HG02870 (cell line): ENCODE data around the gene KAT2B.

Source experiments
- ATAC-seq: cut with Tn5 transposase; IDR thresholded peaks from one replicate; pipeline ENCODE4 v1.9.1; 2021; ENCODE audit warnings: mild to moderate bottlenecking, moderate library complexity; ENCODE audit not compliant: unreplicated experiment

Gene KAT2B

DNA sequence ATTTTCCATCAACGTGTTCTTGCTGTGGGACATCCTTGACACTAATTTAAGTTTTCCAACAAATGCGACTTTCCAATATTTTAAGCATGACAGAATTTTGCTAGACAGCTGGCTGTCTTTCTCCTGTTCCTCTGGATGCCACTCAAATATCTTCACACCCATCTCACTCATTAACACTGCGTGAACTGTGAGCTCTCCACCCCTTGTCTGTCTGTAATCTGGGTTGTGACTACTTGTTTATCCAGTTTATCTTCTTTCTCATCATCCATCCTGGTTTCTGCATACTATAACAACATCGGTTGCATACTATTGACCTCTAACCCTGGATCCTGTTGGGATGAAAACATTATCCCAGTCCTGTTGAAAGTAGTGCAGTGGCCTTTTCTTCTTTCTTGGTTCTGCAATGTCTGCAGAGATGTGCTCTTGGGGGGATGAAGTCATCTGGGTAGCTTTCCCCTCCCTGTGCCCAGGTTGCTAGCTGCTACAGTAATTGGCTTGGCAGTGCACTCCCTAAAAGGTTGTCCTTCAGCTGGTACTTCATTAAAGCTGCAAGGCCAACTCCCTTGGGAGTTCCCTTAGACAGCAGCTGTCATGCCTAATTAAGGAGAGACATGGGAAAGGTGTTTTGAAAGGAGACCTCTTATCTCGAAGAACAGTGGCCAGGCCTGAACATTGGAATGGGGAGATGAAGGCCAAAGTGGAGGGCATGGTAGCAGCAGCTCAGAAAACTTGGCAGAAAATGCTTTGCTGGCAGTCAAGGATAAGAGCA is 24.7 kb downstream of the KAT2B start:
- ATAC-seq: no peak

GRCh38 chr3:20066079-20066478 is 25.8 kb downstream of the KAT2B start:
- no peak for ATAC-seq

GRCh38 chr3:20066850-20067617 is 26.8 kb downstream of the KAT2B start:
- ATAC-seq: no peak

DNA sequence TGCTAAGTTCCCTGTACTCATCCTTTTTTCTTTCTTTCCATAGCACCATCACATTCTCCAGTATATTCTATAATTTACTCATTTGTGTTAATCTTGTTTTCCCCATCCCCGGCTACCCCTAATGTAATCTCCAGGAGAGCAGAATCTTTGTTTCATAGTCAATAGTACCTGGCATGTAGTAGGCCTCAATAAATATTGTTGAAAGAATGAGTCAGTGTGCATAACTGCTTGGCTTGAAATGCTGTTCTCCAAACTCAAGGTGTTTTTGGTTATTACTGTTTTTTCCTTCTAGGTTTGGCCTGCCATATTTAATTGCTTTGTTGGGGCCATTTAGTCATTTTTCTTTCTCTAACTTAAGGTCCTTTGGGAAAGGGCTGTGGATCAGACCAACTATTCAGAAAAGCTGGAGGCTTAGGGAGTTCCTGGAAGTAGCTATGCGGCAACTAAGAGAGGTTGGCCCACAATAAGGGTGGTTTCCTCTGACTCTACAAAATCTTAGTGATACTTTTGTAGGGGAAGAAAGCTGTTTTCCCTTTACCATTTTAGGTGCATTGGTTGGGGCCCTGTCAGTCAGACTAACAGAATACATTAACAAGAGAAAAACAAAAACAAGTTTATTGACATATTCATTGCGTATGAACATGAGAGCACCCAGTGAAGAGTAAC is 28.4 kb downstream of the KAT2B start:
- ATAC-seq: no peak

DNA sequence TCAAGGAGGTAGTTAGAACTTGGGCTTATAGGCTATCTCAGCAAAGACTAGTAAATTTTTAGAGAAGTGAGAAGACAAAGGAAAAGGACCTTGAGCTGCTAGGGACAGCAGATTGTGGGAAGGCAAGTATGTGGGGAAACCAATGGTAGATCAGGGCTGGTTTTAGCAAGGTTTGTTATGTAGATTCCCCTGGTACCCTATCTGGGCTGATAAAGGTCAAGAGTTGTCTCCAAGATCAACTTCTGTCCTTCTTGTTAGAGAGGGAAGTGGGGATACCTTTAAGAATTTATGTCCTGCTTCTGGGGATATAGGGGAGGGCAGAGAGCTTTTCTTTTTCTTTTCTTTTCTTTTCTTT is 28.9 kb downstream of the KAT2B start:
- no peak for ATAC-seq

- no peak for ATAC-seq
These were observed 30.9 kb downstream of the KAT2B start for GRCh38 chr3:20071175-20071574.

GRCh38 chr3:20072422-20072821 is 32.2 kb downstream of the KAT2B start:
- ATAC-seq: no peak

- no peak for ATAC-seq
These were observed 32.8 kb downstream of the KAT2B start for GRCh38 chr3:20073068-20073467.

DNA sequence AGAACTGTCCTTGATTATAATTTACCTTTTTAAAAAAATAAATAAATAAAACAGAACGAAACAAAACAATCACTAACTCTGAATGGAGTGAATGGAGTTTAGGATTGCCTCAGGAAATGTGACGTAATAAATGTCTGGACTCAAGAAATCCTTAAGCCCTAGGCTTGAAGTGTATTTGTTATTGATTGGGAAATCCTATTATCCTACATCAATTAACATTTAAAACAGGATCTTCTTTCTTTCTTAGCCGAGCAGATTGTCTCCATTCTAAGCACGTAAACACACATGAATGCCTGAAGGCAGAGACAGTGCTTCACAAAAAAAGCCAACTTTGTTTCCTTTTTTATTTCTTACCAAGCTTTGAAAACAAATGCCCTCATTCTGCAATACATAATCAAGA is 33.4 kb downstream of the KAT2B start:
- ATAC-seq: no peak

- no peak for ATAC-seq
These were observed 34.2 kb downstream of the KAT2B start for GRCh38 chr3:20074226-20075063.

DNA sequence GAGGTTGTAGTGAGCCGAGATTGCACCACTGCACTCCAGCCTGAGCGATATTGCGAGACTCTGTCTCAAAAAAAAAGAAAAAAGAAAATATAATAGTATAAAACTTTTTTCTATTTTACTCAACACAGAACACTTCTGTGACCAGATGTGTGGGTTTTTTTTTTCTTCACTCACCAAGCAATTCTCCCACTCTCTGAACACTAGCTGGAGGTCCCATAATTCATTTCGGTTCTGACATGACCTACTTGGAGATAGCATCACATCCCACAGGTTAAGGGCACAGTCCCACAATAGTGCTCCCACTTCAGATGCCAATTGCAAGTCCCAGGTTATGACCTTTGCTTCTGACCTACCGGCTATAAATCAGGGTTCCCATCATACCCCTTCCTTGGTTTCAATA is 35.0 kb downstream of the KAT2B start:
- no peak for ATAC-seq

DNA sequence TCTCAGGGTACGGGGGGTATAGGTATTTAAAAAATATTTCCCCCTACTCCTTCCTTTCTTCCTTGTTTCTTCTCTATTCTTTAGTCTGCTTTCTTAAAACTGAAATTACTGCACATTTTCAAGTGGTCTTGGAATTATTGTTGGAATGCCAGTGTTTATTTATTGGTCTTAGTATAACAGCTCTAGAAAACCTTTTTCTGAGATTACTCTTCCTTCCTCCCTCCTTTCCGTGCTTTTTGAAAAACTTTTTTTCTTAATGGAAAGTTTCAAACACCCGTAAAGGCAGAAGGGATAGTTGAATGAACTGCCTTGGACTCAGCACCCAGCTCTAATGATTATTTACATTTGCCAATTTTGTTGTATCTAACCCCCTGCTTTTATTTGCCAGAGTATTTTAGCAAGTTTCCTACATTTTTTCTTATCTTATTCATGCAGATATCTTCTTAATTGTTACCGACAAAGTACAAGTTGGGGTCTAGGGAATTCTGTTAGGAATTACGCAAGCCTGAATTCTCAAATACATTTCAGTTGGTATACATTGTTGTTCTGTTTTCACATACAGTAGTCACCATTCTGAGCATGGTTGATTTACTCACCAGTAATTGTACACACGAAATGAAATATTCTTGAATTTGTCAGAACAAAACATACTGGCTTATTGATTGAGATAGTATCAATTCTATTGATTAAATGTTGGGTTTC is 36.2 kb downstream of the KAT2B start:
- ATAC-seq: no peak

GRCh38 chr3:20077068-20077467 is 36.8 kb downstream of the KAT2B start:
- no peak for ATAC-seq

DNA sequence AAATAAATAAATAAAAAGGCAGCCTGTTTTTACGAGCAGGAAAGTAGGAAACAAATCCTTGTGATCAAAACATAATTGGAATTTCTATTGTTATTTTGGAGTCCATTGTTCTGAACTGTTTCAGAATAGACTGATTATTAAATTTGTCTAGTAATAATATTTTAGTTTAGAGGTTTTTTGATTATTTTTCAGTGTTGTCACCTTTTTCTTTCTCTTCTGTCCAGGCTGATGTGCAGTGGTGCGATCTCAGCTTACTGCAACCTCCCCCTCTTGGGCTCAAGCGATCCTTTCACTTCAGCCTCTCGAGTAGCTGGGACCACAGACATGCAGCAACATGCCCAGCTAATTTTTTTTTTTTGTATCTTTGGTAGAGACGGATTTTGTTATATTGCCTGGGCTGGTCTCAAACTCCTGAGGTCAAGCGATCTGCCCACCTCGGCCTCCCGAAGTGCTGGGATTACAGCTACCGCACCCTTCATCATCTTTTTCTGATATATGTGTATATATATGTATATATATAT is 38.0 kb downstream of the KAT2B start:
- ATAC-seq: no peak

- no peak for ATAC-seq
These were observed 39.4 kb downstream of the KAT2B start for GRCh38 chr3:20079621-20080020.

- ATAC-seq: peak; percentile 88
These were observed 40.8 kb downstream of the KAT2B start for GRCh38 chr3:20080956-20081554.

- ATAC-seq: no peak
These were observed 43.0 kb downstream of the KAT2B start for GRCh38 chr3:20083253-20083652.

- no peak for ATAC-seq
These were observed 43.7 kb downstream of the KAT2B start for GRCh38 chr3:20083953-20084352.

GRCh38 chr3:20091331-20092047 is 51.2 kb downstream of the KAT2B start:
- ATAC-seq: no peak
